Measurements from ENCODE around the gene FLNB. TPM values are rescaled to one million over a fixed set of nuclear protein-coding genes. Genes with fewer than 3 reads are reported as not detected.

Gene FLNB
- total and polyA plus RNA-seq, 2 of the 4 experiments (the other 2 are of a cell fraction) = 78.0 to 136 TPM

DNA sequence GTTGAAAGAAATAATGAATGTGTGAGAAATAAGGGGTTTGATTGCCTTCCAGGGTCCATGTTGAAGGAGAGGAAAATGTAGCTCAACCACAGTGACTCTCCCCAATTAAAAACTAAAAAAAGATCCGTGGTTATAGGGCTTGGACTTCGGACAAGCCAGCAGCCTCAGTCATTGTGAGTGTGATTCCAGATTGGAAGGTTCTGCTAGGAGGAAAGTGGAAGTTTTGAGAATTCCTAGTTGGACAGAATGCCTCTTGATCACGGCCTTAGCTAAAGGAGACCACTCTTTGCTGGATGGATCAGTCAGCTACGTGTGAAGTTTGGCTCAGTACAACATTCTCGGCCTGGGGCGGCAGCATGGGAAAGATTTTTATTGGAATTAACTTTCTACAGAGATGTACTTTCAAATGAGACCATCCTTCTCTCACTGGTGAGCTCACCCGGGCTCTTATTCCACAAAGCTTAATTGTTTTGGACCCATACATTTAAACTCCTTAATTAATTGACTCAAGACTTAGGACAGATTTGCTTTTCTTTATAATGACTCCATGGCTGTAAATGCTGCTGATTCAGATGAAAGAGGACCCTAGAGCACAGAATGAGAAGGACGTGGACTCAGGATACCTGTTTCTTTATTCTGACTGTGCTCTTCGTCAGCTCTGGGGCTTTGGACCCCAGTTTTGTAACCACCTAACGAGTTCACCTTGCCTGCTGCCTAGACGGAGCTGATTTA is 27.5 kb downstream of the FLNB start:
- WGBS, 2 experiments (ENCODE audit: extremely low coverage in 2 of 2, insufficient read length in 1 of 2) = 84% methylated on average over 4 of the region's 11 CpGs; no CpG with 5 or more reads in 1 of the 2 experiments
- H3K27ac ChIP-seq (ENCODE audit: insufficient read depth, low read length) = no peak overlapping the region
- no peak overlapping the region for H2AFZ ChIP-seq (replicated peaks; ENCODE audit: low read length, poor library complexity)
- H4K5ac ChIP-seq (ENCODE audit: low read depth, low read length) = no peak overlapping the region
- H3K23ac ChIP-seq (ENCODE audit: low read depth, low read length) = peak overlapping the region; percentile 0; the same call in 1 of the 2 replicates
- H2AK5ac ChIP-seq (ENCODE audit: low read depth, low read length) = no peak overlapping the region
- no peak overlapping the region for H3K4me3 ChIP-seq (ENCODE audit: insufficient read depth, low read depth, low read length)
- H2BK15ac ChIP-seq (ENCODE audit: low read depth, low read length) = no peak overlapping the region
- no peak overlapping the region for H3K9ac ChIP-seq (ENCODE audit: low read depth, low read length)
- 0 out of 2 replicates have a peak overlapping the region, but pooled peaks have one; percentile 11 for H3K14ac ChIP-seq (replicated peaks; ENCODE audit: low read depth, low read length)
- no peak overlapping the region for H4K8ac ChIP-seq (ENCODE audit: low read depth in 2 of 2, low read length in 2 of 2)
- no peak for ATAC-seq (ENCODE audit: low read depth)
- intact Hi-C loops (cut with micrococcal nuclease) (no loop called here), in situ Hi-C loops (cut with MboI; ENCODE audit: low sequenced_read_pairs) (no loop called here), dilution Hi-C loops (cut with HindIII; ENCODE audit: low sequenced_read_pairs, unreplicated experiment) (no loop called here)
- ChIA-PET POLR2A (ENCODE audit: unreplicated experiment) (no interaction called here), CTCF (interaction anchor here (0.6 kb wide), 1 partner anchor 376 kb away, joined by 3 read pairs; no protein-coding TSS in a partner anchor)
- peaks cover 34 to 87% of the 10 kb centered on the region in 2 experiments for H3K79me1 ChIP-seq (ENCODE audit: low read depth in 1 of 2, low read length in 2 of 2)
- no peak overlapping the region for H3K18ac ChIP-seq (ENCODE audit: low read depth, low read length)
- H3K4ac ChIP-seq (ENCODE audit: low read depth, low read length) = no peak overlapping the region
- no TSS peak for BruUV-seq (replicated peaks)
- peaks cover 14% of the 10 kb centered on the region for H3K4me1 ChIP-seq (ENCODE audit: control insufficient read depth, insufficient read depth, low read length)
- no peak overlapping the region for H2BK5ac ChIP-seq (ENCODE audit: low read depth, low read length, poor library complexity, severe bottlenecking)
- H3K27me3 ChIP-seq (ENCODE audit: control insufficient read depth, insufficient read depth, low read length) = no peaks in the 10 kb centered on the region
- no peak overlapping the region for H2BK20ac ChIP-seq (ENCODE audit: low read depth, low read length)
- peaks cover 29% of the 10 kb centered on the region for H3K9me1 ChIP-seq (ENCODE audit: insufficient read depth, low read length)
- H4K91ac ChIP-seq (ENCODE audit: insufficient read depth, low read depth, low read length) = no peak overlapping the region
- DNase-seq = no peak
- TF ChIP-seq, protein P1, sequence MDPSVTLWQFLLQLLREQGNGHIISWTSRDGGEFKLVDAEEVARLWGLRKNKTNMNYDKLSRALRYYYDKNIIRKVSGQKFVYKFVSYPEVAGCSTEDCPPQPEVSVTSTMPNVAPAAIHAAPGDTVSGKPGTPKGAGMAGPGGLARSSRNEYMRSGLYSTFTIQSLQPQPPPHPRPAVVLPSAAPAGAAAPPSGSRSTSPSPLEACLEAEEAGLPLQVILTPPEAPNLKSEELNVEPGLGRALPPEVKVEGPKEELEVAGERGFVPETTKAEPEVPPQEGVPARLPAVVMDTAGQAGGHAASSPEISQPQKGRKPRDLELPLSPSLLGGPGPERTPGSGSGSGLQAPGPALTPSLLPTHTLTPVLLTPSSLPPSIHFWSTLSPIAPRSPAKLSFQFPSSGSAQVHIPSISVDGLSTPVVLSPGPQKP (IDR thresholded peaks at IDR 0.05; ENCODE audit: borderline replicate concordance, low read depth, low read length) = no peak
- no peak for TF ChIP-seq RFX5 (IDR thresholded peaks at IDR 0.05; ENCODE audit: low read depth, low read length)
- TF ChIP-seq, protein P2, sequence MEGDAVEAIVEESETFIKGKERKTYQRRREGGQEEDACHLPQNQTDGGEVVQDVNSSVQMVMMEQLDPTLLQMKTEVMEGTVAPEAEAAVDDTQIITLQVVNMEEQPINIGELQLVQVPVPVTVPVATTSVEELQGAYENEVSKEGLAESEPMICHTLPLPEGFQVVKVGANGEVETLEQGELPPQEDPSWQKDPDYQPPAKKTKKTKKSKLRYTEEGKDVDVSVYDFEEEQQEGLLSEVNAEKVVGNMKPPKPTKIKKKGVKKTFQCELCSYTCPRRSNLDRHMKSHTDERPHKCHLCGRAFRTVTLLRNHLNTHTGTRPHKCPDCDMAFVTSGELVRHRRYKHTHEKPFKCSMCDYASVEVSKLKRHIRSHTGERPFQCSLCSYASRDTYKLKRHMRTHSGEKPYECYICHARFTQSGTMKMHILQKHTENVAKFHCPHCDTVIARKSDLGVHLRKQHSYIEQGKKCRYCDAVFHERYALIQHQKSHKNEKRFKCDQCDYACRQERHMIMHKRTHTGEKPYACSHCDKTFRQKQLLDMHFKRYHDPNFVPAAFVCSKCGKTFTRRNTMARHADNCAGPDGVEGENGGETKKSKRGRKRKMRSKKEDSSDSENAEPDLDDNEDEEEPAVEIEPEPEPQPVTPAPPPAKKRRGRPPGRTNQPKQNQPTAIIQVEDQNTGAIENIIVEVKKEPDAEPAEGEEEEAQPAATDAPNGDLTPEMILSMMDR (conservative IDR thresholded peaks at IDR 0.05; ENCODE audit: low read depth, low read length) = no peak
- TF ChIP-seq MXI1 (IDR thresholded peaks at IDR 0.05; ENCODE audit: borderline replicate concordance, low read depth, low read length) = no peak
- TF ChIP-seq MAFK (IDR thresholded peaks at IDR 0.05; ENCODE audit: low read depth, low read length) = no peak
- TF ChIP-seq MAZ (IDR thresholded peaks at IDR 0.05; ENCODE audit: borderline replicate concordance, low read depth, low read length) = no peak
- no peak for TF ChIP-seq FOS (IDR thresholded peaks at IDR 0.05; ENCODE audit: low read depth, low read length)
- TF ChIP-seq SMC3 (IDR thresholded peaks at IDR 0.05; ENCODE audit: low read depth, low read length) = no peak
- TF ChIP-seq, protein P3, sequence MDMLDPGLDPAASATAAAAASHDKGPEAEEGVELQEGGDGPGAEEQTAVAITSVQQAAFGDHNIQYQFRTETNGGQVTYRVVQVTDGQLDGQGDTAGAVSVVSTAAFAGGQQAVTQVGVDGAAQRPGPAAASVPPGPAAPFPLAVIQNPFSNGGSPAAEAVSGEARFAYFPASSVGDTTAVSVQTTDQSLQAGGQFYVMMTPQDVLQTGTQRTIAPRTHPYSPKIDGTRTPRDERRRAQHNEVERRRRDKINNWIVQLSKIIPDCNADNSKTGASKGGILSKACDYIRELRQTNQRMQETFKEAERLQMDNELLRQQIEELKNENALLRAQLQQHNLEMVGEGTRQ (IDR thresholded peaks at IDR 0.05; ENCODE audit: low read depth, low read length) = no peak
- TF ChIP-seq POLR2A (IDR thresholded peaks at IDR 0.05; ENCODE audit: low read depth, low read length) = no peak
- TF ChIP-seq RCOR1 (IDR thresholded peaks at IDR 0.05; ENCODE audit: insufficient replicate concordance, low read length) = no peak
- peaks cover 75% of the 10 kb centered on the region for H4K20me1 ChIP-seq (ENCODE audit: insufficient read depth, low read length)
- no peak overlapping the region for H2AK9ac ChIP-seq (replicated peaks; ENCODE audit: low read depth, low read length, poor library complexity)
- no peak overlapping the region for H3K56ac ChIP-seq (ENCODE audit: extremely low read depth, insufficient read depth, low read length)
- peaks cover 4% of the 10 kb centered on the region for H3K36me3 ChIP-seq (ENCODE audit: control insufficient read depth, insufficient read depth, low read length)
- H2BK120ac ChIP-seq (ENCODE audit: low read depth, low read length) = no peak overlapping the region
- no peaks in the 10 kb centered on the region for H3K9me3 ChIP-seq (ENCODE audit: control insufficient read depth, insufficient read depth, low read length)
- H3K4me2 ChIP-seq (ENCODE audit: low read depth, low read length) = no peak overlapping the region
